ENCODE results near the gene PRSS33. TPM values are rescaled to one million over a fixed set of nuclear protein-coding genes. Genes with fewer than 3 reads are reported as not detected.

Gene PRSS33
- total RNA-seq, 1 experiment from 2014 or later, result not detected

DNA sequence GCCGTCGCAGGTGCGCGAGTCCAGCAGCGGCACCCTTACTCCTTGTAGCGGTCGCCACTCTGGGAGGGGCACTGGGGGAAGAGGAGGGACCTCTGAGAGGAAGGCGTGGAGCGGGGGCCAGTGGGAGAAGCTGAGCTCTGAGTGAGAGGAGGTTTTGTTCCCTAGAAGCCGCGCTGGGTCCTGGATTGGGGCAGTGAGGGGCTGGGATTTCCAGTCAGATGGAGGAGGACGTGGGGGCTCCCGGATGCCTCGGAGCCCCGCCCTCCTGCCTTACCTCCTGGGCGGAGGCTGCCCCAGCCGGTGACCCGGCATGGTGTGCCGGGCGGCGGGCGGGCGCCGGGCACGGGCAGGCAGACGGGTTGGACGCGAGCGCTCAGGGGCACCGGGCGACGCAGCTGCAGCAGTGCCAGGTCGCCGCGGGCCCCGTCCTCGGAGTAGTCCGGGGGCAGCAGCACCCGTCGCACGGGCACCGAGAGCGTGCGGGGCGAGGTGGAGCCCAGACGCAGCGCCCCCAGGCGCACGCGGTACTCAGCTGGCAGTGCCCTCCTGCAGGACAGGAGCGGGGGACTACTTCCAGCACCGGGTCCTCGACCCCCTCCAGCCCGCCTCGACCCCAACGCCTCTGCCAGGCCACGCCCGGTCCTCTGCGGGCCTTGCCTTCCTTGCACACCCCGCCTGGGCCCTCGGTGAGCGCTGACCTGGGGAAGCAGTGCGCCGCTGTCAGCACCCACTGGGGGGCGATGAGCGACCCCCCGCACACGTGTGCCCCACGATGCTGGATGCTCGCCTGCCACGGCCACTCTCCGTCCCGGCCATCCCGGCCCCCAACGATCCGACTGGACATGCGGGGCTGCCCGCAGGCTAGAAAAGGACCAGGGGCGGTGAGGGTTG, 2.0 kb downstream of the PRSS33 start:
- no peak overlapping the region for H3K18ac ChIP-seq (ENCODE audit: insufficient read length, low read depth, low read length)
- no peak overlapping the region for H3K56ac ChIP-seq (ENCODE audit: insufficient read length, low read depth, low read length)
- no peak overlapping the region for H4K91ac ChIP-seq (ENCODE audit: insufficient read length, low read depth, low read length)
- no peak overlapping the region for H2BK20ac ChIP-seq (ENCODE audit: low read depth, low read length, poor library complexity, severe bottlenecking)
- H2BK5ac ChIP-seq (ENCODE audit: insufficient read length, low read length), result no peak overlapping the region
- TF ChIP-seq, protein P1, sequence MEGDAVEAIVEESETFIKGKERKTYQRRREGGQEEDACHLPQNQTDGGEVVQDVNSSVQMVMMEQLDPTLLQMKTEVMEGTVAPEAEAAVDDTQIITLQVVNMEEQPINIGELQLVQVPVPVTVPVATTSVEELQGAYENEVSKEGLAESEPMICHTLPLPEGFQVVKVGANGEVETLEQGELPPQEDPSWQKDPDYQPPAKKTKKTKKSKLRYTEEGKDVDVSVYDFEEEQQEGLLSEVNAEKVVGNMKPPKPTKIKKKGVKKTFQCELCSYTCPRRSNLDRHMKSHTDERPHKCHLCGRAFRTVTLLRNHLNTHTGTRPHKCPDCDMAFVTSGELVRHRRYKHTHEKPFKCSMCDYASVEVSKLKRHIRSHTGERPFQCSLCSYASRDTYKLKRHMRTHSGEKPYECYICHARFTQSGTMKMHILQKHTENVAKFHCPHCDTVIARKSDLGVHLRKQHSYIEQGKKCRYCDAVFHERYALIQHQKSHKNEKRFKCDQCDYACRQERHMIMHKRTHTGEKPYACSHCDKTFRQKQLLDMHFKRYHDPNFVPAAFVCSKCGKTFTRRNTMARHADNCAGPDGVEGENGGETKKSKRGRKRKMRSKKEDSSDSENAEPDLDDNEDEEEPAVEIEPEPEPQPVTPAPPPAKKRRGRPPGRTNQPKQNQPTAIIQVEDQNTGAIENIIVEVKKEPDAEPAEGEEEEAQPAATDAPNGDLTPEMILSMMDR (conservative IDR thresholded peaks at IDR 0.05), result peak; percentile 47; the same call in 2 of the 3 replicates
- H3K4me1 ChIP-seq (ENCODE audit: insufficient read depth, low read length), result no peaks in the 10 kb centered on the region
- H4K20me1 ChIP-seq (ENCODE audit: control insufficient read depth, insufficient read depth, insufficient read length), result no peaks in the 10 kb centered on the region
- no peaks in the 10 kb centered on the region for H3K36me3 Mint-ChIP-seq (ENCODE audit: insufficient read depth in 1 of 3, low read depth in 3 of 3)
- peaks cover 5 to 20% of the 10 kb centered on the region in 2 experiments for H3K4me1 Mint-ChIP-seq
- no peaks in the 10 kb centered on the region; the same call in 1 of the 2 replicates for H3K79me2 ChIP-seq (ENCODE audit: insufficient read depth, low read length)
- H3K14ac ChIP-seq (ENCODE audit: insufficient read depth, low read length), result no peak overlapping the region; the same call in 1 of the 2 replicates
- no peak overlapping the region for H3K4me3 Mint-ChIP-seq
- peaks cover 15% of the 10 kb centered on the region for H3K27me3 Mint-ChIP-seq (ENCODE audit: low read depth)
- no peak overlapping the region for H4K8ac ChIP-seq (replicated peaks; ENCODE audit: insufficient read length, low read depth, low read length)
- peak; percentile 45 for DNase-seq
- no peak overlapping the region for H2BK12ac ChIP-seq (ENCODE audit: insufficient read length, low read depth, low read length)
- H3K27ac Mint-ChIP-seq, result no peak overlapping the region
- H2BK120ac ChIP-seq (ENCODE audit: low read depth, low read length, poor library complexity, severe bottlenecking), result no peak overlapping the region
- no peaks in the 10 kb centered on the region for H3K9me3 ChIP-seq (ENCODE audit: control insufficient read depth, low read depth, low read length)
- H3K79me1 ChIP-seq (ENCODE audit: insufficient read depth, low read depth, low read length, poor library complexity, severe bottlenecking), result no peaks in the 10 kb centered on the region
- H3K23me2 ChIP-seq (ENCODE audit: insufficient read length, low read depth, low read length, poor library complexity, severe bottlenecking), result no peaks in the 10 kb centered on the region
- H3T11ph ChIP-seq (ENCODE audit: low read length), result no peak overlapping the region
- no peaks in the 10 kb centered on the region for H3K9me3 Mint-ChIP-seq
- H3K9ac ChIP-seq (ENCODE audit: extremely low read depth, insufficient read length, low read length), result no peak overlapping the region
- no peak overlapping the region for H3K23ac ChIP-seq (ENCODE audit: insufficient read length, low read depth, low read length)
- no peak overlapping the region for H3K4me2 ChIP-seq (ENCODE audit: insufficient read depth, insufficient read length, low read length)
- no peak overlapping the region for H2AK5ac ChIP-seq (ENCODE audit: insufficient read length, low read length)
- H2AFZ ChIP-seq (ENCODE audit: low read length), result no peak overlapping the region
- H3K27ac ChIP-seq (ENCODE audit: insufficient read length, low read depth, low read length), result no peak overlapping the region
- no peak overlapping the region for H2BK15ac ChIP-seq (ENCODE audit: low read depth, low read length)
- WGBS (ENCODE audit: extremely low coverage, insufficient read length, low lambda C conversion rate), result no CpG with 5 or more reads among the region's 79 CpGs
- no peak overlapping the region for H4K5ac ChIP-seq (ENCODE audit: insufficient read length, low read depth, low read length)
- no peak overlapping the region for H3K4ac ChIP-seq (ENCODE audit: low read depth, low read length)
- no peaks in the 10 kb centered on the region for H3K27me3 ChIP-seq (ENCODE audit: insufficient read depth, low read length)
